GM12864 (cell line): ENCODE data around the gene HOXD12.

ENCODE experiments used
- DNase-seq: peaks from one replicate; pipeline ENCODE4 v3.0.0-alpha.2; 2011; ENCODE audit warnings: low read depth
- H3K4me3 ChIP-seq: 2 replicates; pipeline ENCODE4 v1.5.1; 2011; ENCODE audit warnings: mild to moderate bottlenecking, low read depth, low read length, control low read depth
- CTCF ChIP-seq: IDR thresholded peaks from 2 replicates; pipeline ENCODE4 v1.5.1; 2011; ENCODE audit warnings: low read depth, mild to moderate bottlenecking, moderate library complexity, low read length, control low read depth, inconsistent platforms; ENCODE audit errors: missing control alignments

The HOXD12 gene

GRCh38 chr2:176128982-176129796 lies 29.6 kb downstream of the HOXD12 start, which contains the start of gene HOXD8:
Gene HOXD8 (plus strand): TSS chr2:176129705. CDS start chr2:176130367, 662 bp downstream.
- DNase-seq: no peak
- TF ChIP-seq CTCF: no peak
- H3K4me3 ChIP-seq: no peak within 1 kb of the TSS

GRCh38 chr2:176129813-176130146 lies 30.2 kb downstream of the HOXD12 start:
- no peak for DNase-seq
- no peak for TF ChIP-seq CTCF
- H3K4me3 ChIP-seq: no peak overlapping the region

- no peak overlapping the region for H3K4me3 ChIP-seq
- DNase-seq: no peak
- no peak for TF ChIP-seq CTCF
Observed at GRCh38 chr2:176130147-176130956, 30.8 kb downstream of the HOXD12 start.

GRCh38 chr2:176130957-176131847 lies 31.6 kb downstream of the HOXD12 start:
- no peak overlapping the region for H3K4me3 ChIP-seq
- no peak for TF ChIP-seq CTCF
- no peak for DNase-seq

- no peak overlapping the region for H3K4me3 ChIP-seq
- no peak for TF ChIP-seq CTCF
- DNase-seq: no peak
Observed at GRCh38 chr2:176131848-176132158, 32.2 kb downstream of the HOXD12 start.

- TF ChIP-seq CTCF: no peak
- H3K4me3 ChIP-seq: no peak overlapping the region
- no peak for DNase-seq
Observed at GRCh38 chr2:176132205-176133171, 32.9 kb downstream of the HOXD12 start.
